Gastroesophageal sphincter (tissue), 3 donors: ENCODE data around the gene CDRT4.

Experiments used
- CTCF ChIP-seq, 4 experiments: fragments of 200-600 bp in 2 of 4; fragments of 450-650 bp in 2 of 4; sonication (generic) in 1 of 4; IDR thresholded peaks; one replicate each; pipeline ENCODE4 v1.5.1; 2017 to 2019; ENCODE audit warnings: antibody characterized with exemption in 4 of 4, mild to moderate bottlenecking in 2 of 4, moderate library complexity in 2 of 4
- EP300 ChIP-seq: sonication (generic); formaldehyde crosslinking; IDR thresholded peaks from one replicate; pipeline ENCODE4 v1.6.1; 2017; ENCODE audit warnings: antibody characterized with exemption, mild to moderate bottlenecking
- POLR2A ChIP-seq, 2 donors: fragments of 450-650 bp; IDR thresholded peaks; one replicate each; pipeline ENCODE4 v1.6.1; 2017; ENCODE audit warnings: antibody characterized with exemption in 2 of 2, mild to moderate bottlenecking in 2 of 2, moderate library complexity in 1 of 2

GRCh38 chr17:15501793-15502192 is 34.4 kb upstream of the CDRT4 start:
- TF ChIP-seq CTCF (IDR thresholded peaks at IDR 0.05) (no peak), EP300 (no peak), POLR2A (IDR thresholded peaks at IDR 0.05) (no peak)
